ENCODE results near the gene DGKQ. TPM values are rescaled to one million over a fixed set of nuclear protein-coding genes. Genes with fewer than 3 reads are reported as not detected.
A peak's percentile ranks its signal among the peaks of the same experiment; 100 is the strongest.

DGKQ gene
- total and polyA plus RNA-seq, 2 of the 13 experiments (the other 11 are each of a cell fraction or from before 2014, with no cell fraction given), result 4.5 to 7.2 TPM

GRCh38 chr4:1009542-1010394 is 36.4 kb upstream of the DGKQ start (continued):
- TF ChIP-seq ATF6 (CRISPR knock-in tag; conservative IDR thresholded peaks at IDR 0.05) (no peak), PRPF4 (IDR thresholded peaks at IDR 0.05; ENCODE audit: low read depth, low read length, poor library complexity, severe bottlenecking) (no peak), ZNF704 (CRISPR knock-in tag; IDR thresholded peaks at IDR 0.05; ENCODE audit: borderline replicate concordance) (no peak), XBP1 (CRISPR knock-in tag; IDR thresholded peaks at IDR 0.05) (no peak), RFXAP (CRISPR knock-in tag; IDR thresholded peaks at IDR 0.05; ENCODE audit: borderline replicate concordance) (no peak; the same call in 1 of the 2 replicates), ZMAT5 (CRISPR knock-in tag; IDR thresholded peaks at IDR 0.05; ENCODE audit: borderline replicate concordance, low read depth) (no peak), NCOA5 (CRISPR knock-in tag; IDR thresholded peaks at IDR 0.05) (no peak), ZNF431 (CRISPR knock-in tag; IDR thresholded peaks at IDR 0.05; ENCODE audit: borderline replicate concordance, low read depth) (no peak), UBTF (CRISPR knock-in tag; IDR thresholded peaks at IDR 0.05) (peak; percentile 42; the same call in 1 of the 2 replicates), CHCHD3 (CRISPR knock-in tag; IDR thresholded peaks at IDR 0.05) (no peak), LBX2 (CRISPR knock-in tag; IDR thresholded peaks at IDR 0.05; ENCODE audit: borderline replicate concordance) (no peak), ZNF607 (CRISPR knock-in tag; IDR thresholded peaks at IDR 0.05; ENCODE audit: borderline replicate concordance) (no peak), ZNF143 (CRISPR knock-in tag; IDR thresholded peaks at IDR 0.05) (0 out of 2 replicates have a peak, but pooled peaks have one; percentile 18), ZNF567 (CRISPR knock-in tag; IDR thresholded peaks at IDR 0.05; ENCODE audit: borderline replicate concordance) (no peak), YEATS2 (CRISPR knock-in tag; IDR thresholded peaks at IDR 0.05; ENCODE audit: borderline replicate concordance) (no peak), ZNF547 (CRISPR knock-in tag; IDR thresholded peaks at IDR 0.05) (0 out of 2 replicates have a peak, but pooled peaks have one; percentile 17), ZNF10 (CRISPR knock-in tag; IDR thresholded peaks at IDR 0.05; ENCODE audit: borderline replicate concordance, low read depth) (no peak), ELF4 (CRISPR knock-in tag; IDR thresholded peaks at IDR 0.05; ENCODE audit: borderline replicate concordance) (no peak), ZMAT3 (CRISPR knock-in tag; conservative IDR thresholded peaks at IDR 0.05) (no peak), ZNF362 (CRISPR knock-in tag; IDR thresholded peaks at IDR 0.05; ENCODE audit: borderline replicate concordance) (no peak), SMARCE1 (IDR thresholded peaks at IDR 0.05; ENCODE audit: borderline replicate concordance) (no peak)
